ENCODE results near the gene COBL. TPM values are rescaled to one million over a fixed set of nuclear protein-coding genes. Genes with fewer than 3 reads are reported as not detected.
A peak's percentile ranks its signal among the peaks of the same experiment; 100 is the strongest.

The COBL gene
- total and polyA plus RNA-seq, 8 donors = 7.4 to 32.0 (median 16.8) TPM

DNA sequence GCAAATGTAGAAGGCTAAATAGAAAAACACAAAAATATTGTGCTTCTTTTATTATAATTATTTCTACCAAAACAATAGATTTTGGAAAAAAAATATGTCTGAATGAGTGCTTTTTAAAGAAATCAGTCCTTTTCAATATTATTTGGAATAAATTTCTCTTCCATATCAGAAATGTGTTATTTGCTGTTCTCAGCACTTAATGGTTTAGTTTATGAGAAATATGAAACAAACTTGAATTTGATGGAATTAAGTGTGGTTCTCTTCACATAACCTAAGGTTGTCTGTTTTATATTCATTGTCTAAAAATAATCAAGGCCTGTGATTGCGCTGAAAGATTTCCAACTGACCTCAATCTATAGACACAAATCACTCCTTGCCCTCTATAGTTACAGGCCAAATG is 203.0 kb downstream of the COBL start:
- Histone ChIP-seq H3K4me3 (no peak overlapping the region), H3K4me1 (no peaks in the 10 kb centered on the region), H3K27me3 (no peaks in the 10 kb centered on the region), H3K9me3 (no peaks in the 10 kb centered on the region), H3K36me3 (no peaks in the 10 kb centered on the region), H3K27ac (no peak overlapping the region)
- no peak for DNase-seq
- intact Hi-C loops (cut with DNase I) = no loop called here
- no peak for ATAC-seq
- TF ChIP-seq CTCF (IDR thresholded peaks at IDR 0.05) = no peak
- no peak for FAIRE-seq
- 97% methylated on average over 1 of the region's 1 CpG for WGBS, 2 donors

GRCh38 chr7:51111241-51111940 is 205.2 kb downstream of the COBL start:
- 87 to 92% methylated on average over 8 of the region's 8 CpGs for WGBS, 2 donors
- intact Hi-C loops (cut with DNase I) = no loop called here
- Histone ChIP-seq H3K27ac (no peak overlapping the region), H3K36me3 (no peaks in the 10 kb centered on the region), H3K27me3 (no peaks in the 10 kb centered on the region), H3K4me1 (no peaks in the 10 kb centered on the region), H3K9me3 (no peaks in the 10 kb centered on the region), H3K4me3 (no peak overlapping the region)
- TF ChIP-seq CTCF (IDR thresholded peaks at IDR 0.05) = no peak
- ATAC-seq (no peak), FAIRE-seq (no peak), DNase-seq (no peak)

GRCh38 chr7:51108134-51108533 is 208.5 kb downstream of the COBL start:
- Histone ChIP-seq H3K4me1 (peaks cover 2 to 9% (median 3%) of the 10 kb centered on the region in 3 donors), H3K27ac (no peak overlapping the region), H3K27me3 (no peaks in the 10 kb centered on the region), H3K36me3 (no peaks in the 10 kb centered on the region), H3K4me3 (no peak overlapping the region), H3K9me3 (no peaks in the 10 kb centered on the region)
- no peak for DNase-seq
- no peak for TF ChIP-seq CTCF (IDR thresholded peaks at IDR 0.05)
- intact Hi-C loops (cut with DNase I) = no loop called here
- 87 to 91% methylated on average over 8 of the region's 8 CpGs for WGBS, 2 donors
- ATAC-seq = no peak
- no peak for FAIRE-seq

DNA sequence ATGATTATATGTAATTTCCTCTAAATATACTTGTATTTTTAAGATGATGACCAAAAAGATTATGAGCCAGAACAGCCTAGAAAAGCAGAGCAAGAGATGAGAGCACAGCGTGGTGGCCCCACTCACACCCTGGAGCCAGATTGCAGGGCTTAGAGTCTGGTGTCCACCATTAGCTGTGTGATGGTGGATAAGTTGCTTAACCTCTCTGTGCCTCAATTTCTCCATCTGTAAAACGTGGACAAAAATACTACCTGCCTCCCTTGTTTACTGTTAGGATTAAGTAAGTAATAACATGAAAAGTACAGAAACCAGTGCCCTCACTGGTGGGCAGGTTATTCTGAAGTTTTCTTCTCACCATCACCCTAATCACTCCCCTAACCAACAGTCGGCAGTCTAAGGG is 212.3 kb downstream of the COBL start:
- ATAC-seq = no peak
- intact Hi-C loops (cut with DNase I) = no loop called here
- 50 to 70% methylated on average over 3 of the region's 3 CpGs for WGBS, 2 donors
- H3K9me3 ChIP-seq = no peaks in the 10 kb centered on the region
- H3K27me3 ChIP-seq = no peaks in the 10 kb centered on the region
- TF ChIP-seq CTCF (IDR thresholded peaks at IDR 0.05) = no peak
- H3K36me3 ChIP-seq = no peaks in the 10 kb centered on the region
- peaks cover 2 to 12% (median 9%) of the 10 kb centered on the region in 3 donors for H3K4me1 ChIP-seq
- DNase-seq = no peak
- FAIRE-seq = no peak
- no peak overlapping the region for H3K27ac ChIP-seq
- no peak overlapping the region for H3K4me3 ChIP-seq

- H3K9me3 ChIP-seq = no peaks in the 10 kb centered on the region
Measured at GRCh38 chr7:51103718-51104117, 212.9 kb downstream of the COBL start.

More at GRCh38 chr7:51103718-51104117, 212.9 kb downstream of the COBL start:
- 33 to 57% methylated on average over 5 of the region's 5 CpGs for WGBS, 2 donors
- intact Hi-C loops (cut with DNase I) = no loop called here
- no peak for FAIRE-seq
- Histone ChIP-seq H3K4me3 (no peak overlapping the region), H3K4me1 (peaks cover 2 to 12% (median 9%) of the 10 kb centered on the region in 3 donors), H3K36me3 (no peaks in the 10 kb centered on the region), H3K27me3 (no peaks in the 10 kb centered on the region), H3K27ac (peak overlapping the region in 1 of 4 donors; percentile 1)
- peak in 1 of 6 donors; percentile 26 for DNase-seq
- no peak for TF ChIP-seq CTCF (IDR thresholded peaks at IDR 0.05)
- ATAC-seq = peak; percentile 51 to 81 (median 64)
